Karpas-422 (cell line): ENCODE data around the gene GNG7. TPM values are rescaled to one million over a fixed set of nuclear protein-coding genes. Genes with fewer than 3 reads are reported as not detected.
"Not testable (repeated sequence)": the region's sequence is repeated elsewhere in the genome, so short reads cannot be mapped to it uniquely, and the experiment has no call there.

ENCODE experiments used
- DNase-seq: peaks from one replicate; pipeline ENCODE4 v3.0.0-alpha.2; 2015
- H2AFZ ChIP-seq: fragments of 200-600 bp; sonication (generic); 2 replicates; pipeline ENCODE4 v1.6.1; 2014; ENCODE audit warnings: antibody characterized with exemption, low read length, mixed read lengths
- H3K27ac ChIP-seq: fragments of 200-600 bp; sonication (generic); 2 replicates; pipeline ENCODE4 v1.5.1; 2014; ENCODE audit warnings: mild to moderate bottlenecking, low read length, moderate library complexity
- H3K27me3 ChIP-seq: fragments of 200-600 bp; sonication (generic); 2 replicates; pipeline ENCODE4 v1.6.1; 2014; ENCODE audit warnings: low read length, mixed read lengths
- H3K36me3 ChIP-seq: fragments of 200-600 bp; sonication (generic); 2 replicates; pipeline ENCODE4 v1.6.1; 2014; ENCODE audit warnings: low read length, mixed read lengths; ENCODE audit not compliant: insufficient read depth
- H3K4me1 ChIP-seq: fragments of 200-600 bp; sonication (generic); 2 replicates; pipeline ENCODE4 v1.6.1; 2014; ENCODE audit warnings: mild to moderate bottlenecking, low read length, mixed read lengths
- H3K4me2 ChIP-seq: fragments of 200-600 bp; sonication (generic); 2 replicates; pipeline ENCODE4 v1.6.1; 2014; ENCODE audit warnings: low read length, low read depth, mild to moderate bottlenecking; ENCODE audit not compliant: poor library complexity, severe bottlenecking
- H3K4me3 ChIP-seq: fragments of 200-600 bp; sonication (generic); 2 replicates; pipeline ENCODE4 v1.5.1; 2014; ENCODE audit warnings: mild to moderate bottlenecking, antibody characterized with exemption, low read length, mixed read lengths
- H3K79me2 ChIP-seq: fragments of 200-600 bp; sonication (generic); 2 replicates; pipeline ENCODE4 v1.6.1; 2014; ENCODE audit warnings: mild to moderate bottlenecking, low read length, mixed read lengths
- H3K9ac ChIP-seq: fragments of 200-600 bp; sonication (generic); 2 replicates; pipeline ENCODE4 v1.6.0; 2014; ENCODE audit warnings: low read length
- H3K9me2 ChIP-seq: fragments of 200-600 bp; sonication (generic), shearing (Covaris generic); replicated peaks from 2 replicates; pipeline ENCODE4 v1.6.0; 2014; ENCODE audit warnings: mild to moderate bottlenecking, low read length, moderate library complexity; ENCODE audit not compliant: insufficient read depth
- H3K9me3 ChIP-seq: fragments of 300-700, 200-600 bp; sonication (generic); 2 replicates; pipeline ENCODE4 v1.6.1; 2014; ENCODE audit warnings: low read length, mixed read lengths
- H4K20me1 ChIP-seq: fragments of 200-600 bp; sonication (generic); 2 replicates; pipeline ENCODE4 v1.6.1; 2014; ENCODE audit warnings: mild to moderate bottlenecking, antibody characterized with exemption, low read length, low read depth; ENCODE audit not compliant: insufficient read depth
- total RNA-seq: library from RNA; depleted of rRNA; stranded (reverse); fragments of >200 nt; shearing (Covaris generic); gene quantifications from 2 replicates; pipeline ENCODE4 v1.2.3, GENCODE V29; 2014; ENCODE audit warnings: low replicate concordance

The GNG7 gene
- total RNA-seq, 1 experiment from 2014 or later, result 0.19 TPM

GRCh38 chr19:2542341-2543069, 160.0 kb downstream of the GNG7 start:
- no peaks in the 10 kb centered on the region for H3K9me3 ChIP-seq
- H3K36me3 ChIP-seq, result no peaks in the 10 kb centered on the region
- no peaks in the 10 kb centered on the region for H3K9me2 ChIP-seq
- no peaks in the 10 kb centered on the region for H3K27me3 ChIP-seq
- no peaks in the 10 kb centered on the region for H3K79me2 ChIP-seq
- H3K27ac ChIP-seq, result no peak overlapping the region
- no peak overlapping the region for H2AFZ ChIP-seq
- no peaks in the 10 kb centered on the region for H4K20me1 ChIP-seq
- H3K4me2 ChIP-seq, result no peak overlapping the region
- H3K4me1 ChIP-seq, result peaks cover 35% of the 10 kb centered on the region
- DNase-seq, result no peak
- H3K4me3 ChIP-seq, result no peak overlapping the region
- H3K9ac ChIP-seq, result no peak overlapping the region

DNA sequence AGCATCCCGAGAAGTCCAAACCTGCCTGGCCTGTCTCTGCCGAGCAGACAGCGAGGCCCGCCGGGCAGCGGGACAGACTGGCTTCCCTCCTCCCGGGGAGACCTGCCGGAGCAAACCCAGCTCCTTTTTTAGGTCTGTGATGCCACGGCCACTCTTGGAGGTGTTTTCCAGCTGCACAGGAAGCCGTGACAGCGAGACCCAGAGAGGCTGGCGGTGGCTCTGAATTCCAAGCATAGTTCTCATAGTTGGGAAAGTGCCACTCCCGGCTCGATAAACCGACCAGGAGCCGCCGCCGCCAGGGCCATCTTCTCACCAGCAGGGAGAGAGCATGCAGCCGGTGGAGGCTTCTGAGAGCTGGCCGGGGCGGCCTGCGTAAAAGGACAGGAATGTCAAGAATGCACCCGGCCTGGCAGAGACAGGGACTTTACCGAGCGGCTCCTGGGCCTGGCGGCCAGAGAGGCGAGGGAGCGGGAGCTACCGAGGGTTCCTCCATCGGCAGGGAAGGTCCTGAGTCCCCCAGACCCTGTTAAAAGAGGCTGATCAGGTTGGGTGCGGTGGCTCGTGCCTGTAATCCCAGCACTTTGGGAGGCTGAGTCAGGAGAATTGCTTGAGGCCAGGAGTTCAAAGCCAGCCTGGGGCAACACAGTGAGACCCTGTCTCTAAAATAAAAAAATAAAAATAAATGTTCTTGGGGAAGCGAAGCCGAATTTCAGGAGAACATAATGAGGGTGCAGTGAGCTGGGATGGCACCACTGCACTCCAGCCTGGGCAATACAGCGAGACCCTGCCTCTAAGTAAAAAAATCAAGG, 161.6 kb downstream of the GNG7 start:
- no peak for DNase-seq
- Histone ChIP-seq H2AFZ (no peak overlapping the region), H3K27ac (no peak overlapping the region), H3K4me3 (no peak overlapping the region), H3K9me3 (no peaks in the 10 kb centered on the region), H3K4me2 (no peak overlapping the region), H4K20me1 (no peaks in the 10 kb centered on the region), H3K36me3 (no peaks in the 10 kb centered on the region), H3K27me3 (no peaks in the 10 kb centered on the region), H3K9ac (no peak overlapping the region), H3K9me2 (no peaks in the 10 kb centered on the region), H3K79me2 (no peaks in the 10 kb centered on the region), H3K4me1 (peaks cover 29% of the 10 kb centered on the region)

- no peaks in the 10 kb centered on the region for H3K27me3 ChIP-seq
- H3K9ac ChIP-seq, result no peak overlapping the region
- peaks cover 26% of the 10 kb centered on the region for H3K4me1 ChIP-seq
- H3K9me2 ChIP-seq, result no peaks in the 10 kb centered on the region
- no peak overlapping the region for H2AFZ ChIP-seq
- no peak for DNase-seq
- no peaks in the 10 kb centered on the region for H3K36me3 ChIP-seq
- H3K79me2 ChIP-seq, result no peaks in the 10 kb centered on the region
- no peak overlapping the region for H3K27ac ChIP-seq
- H4K20me1 ChIP-seq, result no peaks in the 10 kb centered on the region
- H3K4me2 ChIP-seq, result no peak overlapping the region
- H3K9me3 ChIP-seq, result no peaks in the 10 kb centered on the region
- no peak overlapping the region for H3K4me3 ChIP-seq
Observed at GRCh38 chr19:2540251-2540645, 162.2 kb downstream of the GNG7 start.

GRCh38 chr19:2538096-2538757, 164.3 kb downstream of the GNG7 start:
- no peak overlapping the region for H3K9ac ChIP-seq
- no peaks in the 10 kb centered on the region for H3K27me3 ChIP-seq
- H4K20me1 ChIP-seq, result no peaks in the 10 kb centered on the region
- no peak overlapping the region for H3K27ac ChIP-seq
- H2AFZ ChIP-seq, result no peak overlapping the region
- H3K9me3 ChIP-seq, result no peaks in the 10 kb centered on the region
- peaks cover 6% of the 10 kb centered on the region for H3K4me1 ChIP-seq
- H3K36me3 ChIP-seq, result no peaks in the 10 kb centered on the region
- H3K4me3 ChIP-seq, result no peak overlapping the region
- no peak overlapping the region for H3K4me2 ChIP-seq
- DNase-seq, result no peak
- H3K9me2 ChIP-seq, result no peaks in the 10 kb centered on the region
- H3K79me2 ChIP-seq, result no peaks in the 10 kb centered on the region

DNA sequence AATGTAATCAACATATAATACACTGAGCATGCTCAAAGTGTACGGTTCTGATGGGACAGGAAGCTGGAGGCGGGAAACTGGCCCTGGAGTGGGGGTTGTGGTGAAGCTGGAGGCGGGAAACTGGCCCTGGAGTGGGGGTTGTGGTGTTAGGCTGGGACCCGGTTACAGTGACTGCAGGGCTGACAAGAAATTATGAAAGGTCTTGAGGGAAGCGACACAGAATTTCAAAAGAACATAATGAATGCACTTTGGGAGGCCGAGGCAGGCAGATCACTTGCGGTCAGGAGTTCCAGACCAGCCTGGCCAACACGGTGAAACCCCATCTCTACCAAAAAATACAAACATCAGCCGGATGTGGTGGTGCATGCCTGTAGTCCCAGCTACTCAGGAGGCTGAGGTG, 164.9 kb downstream of the GNG7 start:
- not testable (repeated sequence) for H3K9me3 ChIP-seq, H3K27me3 ChIP-seq, H3K4me1 ChIP-seq, H3K4me3 ChIP-seq, H3K27ac ChIP-seq, H2AFZ ChIP-seq, H3K9ac ChIP-seq, H3K36me3 ChIP-seq, H3K79me2 ChIP-seq, H4K20me1 ChIP-seq, H3K4me2 ChIP-seq, H3K9me2 ChIP-seq, DNase-seq

DNA sequence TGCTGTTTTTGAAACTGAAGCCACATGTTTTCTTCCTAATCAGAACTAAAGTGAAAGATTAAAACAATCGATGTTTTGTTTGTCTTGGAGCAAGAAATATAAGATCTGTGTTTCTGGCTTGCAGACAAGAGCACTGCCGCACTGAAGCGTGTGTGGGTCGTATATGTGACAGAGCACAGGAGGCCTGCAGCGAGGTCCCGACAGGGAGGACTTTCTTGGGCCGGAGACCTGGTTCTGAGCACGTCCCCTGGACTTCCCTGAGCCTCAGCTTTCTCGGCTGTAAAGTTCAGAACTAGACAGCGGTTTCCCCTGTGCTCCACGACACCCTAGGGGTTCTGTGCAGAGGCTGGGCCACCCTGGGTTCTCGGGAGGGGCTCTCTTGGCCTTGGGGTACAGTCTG, 166.0 kb downstream of the GNG7 start:
- H4K20me1 ChIP-seq, result no peaks in the 10 kb centered on the region
- no peaks in the 10 kb centered on the region for H3K79me2 ChIP-seq
- H3K4me2 ChIP-seq, result no peak overlapping the region
- no peak overlapping the region for H3K4me3 ChIP-seq
- no peak overlapping the region for H2AFZ ChIP-seq
- no peak for DNase-seq
- no peaks in the 10 kb centered on the region for H3K27me3 ChIP-seq
- no peaks in the 10 kb centered on the region for H3K9me2 ChIP-seq
- no peak overlapping the region for H3K9ac ChIP-seq
- H3K27ac ChIP-seq, result no peak overlapping the region
- no peaks in the 10 kb centered on the region for H3K4me1 ChIP-seq
- no peaks in the 10 kb centered on the region for H3K36me3 ChIP-seq
- no peaks in the 10 kb centered on the region for H3K9me3 ChIP-seq

DNA sequence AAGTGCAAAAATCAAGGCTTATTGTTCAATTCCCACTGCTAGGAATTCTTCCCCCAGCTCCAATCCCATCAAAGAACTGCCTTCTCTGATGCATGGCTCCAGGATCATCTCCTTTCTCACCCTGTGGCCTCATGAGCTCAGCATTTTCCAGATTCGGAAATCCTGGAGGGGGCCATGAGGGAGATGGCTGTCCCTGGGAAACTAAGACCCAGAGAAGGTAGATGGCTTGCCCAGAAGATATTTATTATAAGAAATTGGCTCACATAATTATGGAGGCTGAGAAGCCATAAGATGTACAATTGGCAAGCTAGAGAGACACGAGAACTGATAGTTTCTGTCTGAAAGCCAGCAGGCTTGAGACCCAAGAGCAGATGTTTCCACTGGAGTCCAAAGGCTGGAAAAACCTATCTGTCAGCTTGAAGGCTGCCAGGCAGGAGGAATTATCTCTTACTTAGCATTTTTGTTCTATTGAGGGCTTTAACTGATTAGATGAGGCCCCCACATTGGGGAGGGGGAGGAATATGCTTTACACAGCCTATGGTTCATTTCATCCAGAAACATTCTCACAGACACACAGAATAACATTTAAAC, 168.0 kb downstream of the GNG7 start:
- DNase-seq, result no peak
- Histone ChIP-seq H4K20me1 (no peaks in the 10 kb centered on the region), H3K9ac (no peak overlapping the region), H3K4me2 (no peak overlapping the region), H3K9me2 (no peaks in the 10 kb centered on the region), H3K27ac (no peak overlapping the region), H3K36me3 (no peaks in the 10 kb centered on the region), H3K27me3 (no peaks in the 10 kb centered on the region), H3K79me2 (no peaks in the 10 kb centered on the region), H3K4me1 (no peaks in the 10 kb centered on the region), H3K4me3 (no peak overlapping the region), H2AFZ (no peak overlapping the region), H3K9me3 (no peaks in the 10 kb centered on the region)
